ENCODE data around the gene OR1B1. TPM values are rescaled to one million over a fixed set of nuclear protein-coding genes. Genes with fewer than 3 reads are reported as not detected.
"Not testable (repeated sequence)": the region's sequence is repeated elsewhere in the genome, so short reads cannot be mapped to it uniquely, and the experiment has no call there.

Gene OR1B1
- total RNA-seq, 1 donor from 2014 or later, result not detected

DNA sequence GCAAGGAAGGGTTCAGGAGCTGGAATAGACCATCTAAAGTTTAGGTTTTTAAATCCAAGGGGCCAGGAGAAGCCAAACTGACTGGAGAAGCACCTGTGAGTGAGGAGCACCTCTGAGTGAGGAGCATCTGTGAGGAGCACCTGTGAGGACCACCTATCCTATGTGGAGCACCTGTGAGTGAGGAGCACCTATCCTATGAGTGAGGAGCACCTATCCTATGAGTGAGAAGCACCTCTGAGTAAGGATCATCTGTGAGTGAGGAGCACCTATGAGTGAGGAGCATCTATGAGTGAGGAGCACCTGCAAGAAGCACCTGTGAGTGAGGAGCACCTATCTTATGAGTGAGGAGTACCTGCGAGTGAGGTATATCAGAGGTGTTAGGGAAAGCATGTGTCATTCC lies 50.8 kb downstream of the OR1B1 start:
- no peaks in the 10 kb centered on the region for H3K27me3 ChIP-seq
- no peaks in the 10 kb centered on the region for H3K9me3 ChIP-seq
- intact Hi-C loops (cut with DNase I), result no loop called here
- no peak overlapping the region for H3K27ac ChIP-seq
- TF ChIP-seq, protein P1, sequence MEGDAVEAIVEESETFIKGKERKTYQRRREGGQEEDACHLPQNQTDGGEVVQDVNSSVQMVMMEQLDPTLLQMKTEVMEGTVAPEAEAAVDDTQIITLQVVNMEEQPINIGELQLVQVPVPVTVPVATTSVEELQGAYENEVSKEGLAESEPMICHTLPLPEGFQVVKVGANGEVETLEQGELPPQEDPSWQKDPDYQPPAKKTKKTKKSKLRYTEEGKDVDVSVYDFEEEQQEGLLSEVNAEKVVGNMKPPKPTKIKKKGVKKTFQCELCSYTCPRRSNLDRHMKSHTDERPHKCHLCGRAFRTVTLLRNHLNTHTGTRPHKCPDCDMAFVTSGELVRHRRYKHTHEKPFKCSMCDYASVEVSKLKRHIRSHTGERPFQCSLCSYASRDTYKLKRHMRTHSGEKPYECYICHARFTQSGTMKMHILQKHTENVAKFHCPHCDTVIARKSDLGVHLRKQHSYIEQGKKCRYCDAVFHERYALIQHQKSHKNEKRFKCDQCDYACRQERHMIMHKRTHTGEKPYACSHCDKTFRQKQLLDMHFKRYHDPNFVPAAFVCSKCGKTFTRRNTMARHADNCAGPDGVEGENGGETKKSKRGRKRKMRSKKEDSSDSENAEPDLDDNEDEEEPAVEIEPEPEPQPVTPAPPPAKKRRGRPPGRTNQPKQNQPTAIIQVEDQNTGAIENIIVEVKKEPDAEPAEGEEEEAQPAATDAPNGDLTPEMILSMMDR (IDR thresholded peaks at IDR 0.05), result no peak
- TF ChIP-seq POLR2A (IDR thresholded peaks at IDR 0.05), result no peak
- no peak for TF ChIP-seq POLR2AphosphoS5 (IDR thresholded peaks at IDR 0.05; ENCODE audit: insufficient read depth in 1 of 2, low read depth in 1 of 2)
- no peak overlapping the region for H3K4me3 ChIP-seq
- DNase-seq (ENCODE audit: extremely low spot score in 2 of 2), result no peak
- H3K4me1 ChIP-seq, result no peaks in the 10 kb centered on the region
- H3K36me3 ChIP-seq, result no peaks in the 10 kb centered on the region

DNA sequence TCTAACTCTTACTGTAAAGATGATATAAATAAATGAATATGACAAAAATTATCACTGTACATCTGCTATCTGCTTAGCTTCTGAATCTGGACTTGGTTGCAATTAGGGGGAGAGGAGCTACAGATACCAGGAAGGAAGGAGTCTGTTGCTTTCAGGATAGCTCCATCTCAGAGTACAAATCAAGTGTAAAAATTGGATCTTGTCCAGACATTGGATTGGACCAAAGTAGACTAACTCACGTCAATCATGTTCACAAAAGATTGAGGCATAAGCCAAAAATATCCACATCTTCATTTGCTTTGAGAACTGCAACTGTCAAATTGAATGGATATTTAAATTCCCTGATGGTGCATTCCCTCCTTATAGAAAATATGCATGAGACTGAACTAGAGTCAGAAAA lies 51.7 kb downstream of the OR1B1 start:
- TF ChIP-seq, protein P1 (IDR thresholded peaks at IDR 0.05), result no peak
- TF ChIP-seq POLR2AphosphoS5 (IDR thresholded peaks at IDR 0.05; ENCODE audit: insufficient read depth in 1 of 2, low read depth in 1 of 2) (no peak), POLR2A (IDR thresholded peaks at IDR 0.05) (no peak)
- Histone ChIP-seq H3K4me3 (no peak overlapping the region), H3K4me1 (no peaks in the 10 kb centered on the region), H3K27me3 (no peaks in the 10 kb centered on the region), H3K27ac (no peak overlapping the region), H3K9me3 (no peaks in the 10 kb centered on the region), H3K36me3 (no peaks in the 10 kb centered on the region)
- intact Hi-C loops (cut with DNase I), result no loop called here
- DNase-seq (ENCODE audit: extremely low spot score in 2 of 2), result no peak

DNA sequence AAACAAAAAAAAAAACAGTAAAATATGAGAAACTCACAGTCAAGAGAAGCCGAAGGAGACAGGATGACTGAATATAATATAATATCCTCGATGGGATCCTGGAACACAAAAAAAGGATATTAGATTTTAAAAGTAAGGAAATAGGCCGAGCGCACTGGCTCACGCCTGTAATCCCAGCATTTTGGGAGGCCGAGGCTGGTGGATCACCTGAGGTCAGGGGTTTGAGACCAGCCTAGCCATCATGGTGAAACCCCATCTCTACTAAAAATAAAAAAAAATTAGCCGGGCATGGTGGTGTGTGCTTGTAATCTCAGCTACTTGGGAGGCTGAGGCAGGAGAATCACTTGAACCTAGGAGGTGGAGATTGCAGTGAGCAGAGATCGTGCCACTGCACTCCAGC lies 74.1 kb downstream of the OR1B1 start, which contains the start of gene OR1L8:
Gene OR1L8 (minus strand): TSS at position 101 of the 400 bp plus-strand sequence. CDS start 14,907 bp downstream, outside the sequence.
- H3K27ac ChIP-seq; intact Hi-C loops (cut with DNase I); H3K36me3 ChIP-seq; H3K9me3 ChIP-seq; DNase-seq (ENCODE audit: extremely low spot score in 2 of 2); H3K4me3 ChIP-seq; H3K27me3 ChIP-seq; H3K4me1 ChIP-seq: not testable (repeated sequence)

- TF ChIP-seq POLR2A (IDR thresholded peaks at IDR 0.05) (no peak), POLR2AphosphoS5 (IDR thresholded peaks at IDR 0.05; ENCODE audit: insufficient read depth in 1 of 2, low read depth in 1 of 2) (no peak)
- DNase-seq (ENCODE audit: extremely low spot score in 2 of 2), result no peak
- intact Hi-C loops (cut with DNase I), result no loop called here
- H3K4me3 ChIP-seq, result no peak overlapping the region
- no peak overlapping the region for H3K27ac ChIP-seq
- no peaks in the 10 kb centered on the region for H3K27me3 ChIP-seq
- no peaks in the 10 kb centered on the region for H3K4me1 ChIP-seq
- no peaks in the 10 kb centered on the region for H3K36me3 ChIP-seq
- no peaks in the 10 kb centered on the region for H3K9me3 ChIP-seq
These were observed 77.1 kb downstream of the OR1B1 start for GRCh38 chr9:122580360-122580759.

DNA sequence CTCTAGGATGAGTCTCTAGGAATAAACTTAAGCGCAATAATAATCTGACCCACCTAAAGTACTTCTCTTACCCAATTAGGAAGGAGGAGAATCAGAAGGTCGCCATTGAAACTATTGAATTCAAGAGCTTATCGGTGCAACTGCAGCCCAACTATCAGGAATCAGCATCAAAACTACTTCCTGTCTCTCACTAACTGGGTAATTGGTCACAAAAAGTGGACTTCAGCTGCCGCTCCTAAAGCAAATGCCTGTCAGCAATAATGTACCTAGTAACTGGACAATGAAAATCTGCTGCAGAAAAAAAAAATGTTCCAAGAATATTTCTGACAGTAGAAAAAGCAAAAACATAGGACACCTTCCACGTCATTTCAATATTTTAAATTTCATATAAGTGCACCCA lies 77.6 kb downstream of the OR1B1 start:
- Histone ChIP-seq H3K9me3 (no peaks in the 10 kb centered on the region), H3K27me3 (no peaks in the 10 kb centered on the region), H3K27ac (no peak overlapping the region), H3K36me3 (no peaks in the 10 kb centered on the region), H3K4me3 (no peak overlapping the region), H3K4me1 (no peaks in the 10 kb centered on the region)
- intact Hi-C loops (cut with DNase I), result no loop called here
- TF ChIP-seq POLR2A (IDR thresholded peaks at IDR 0.05), result no peak
- TF ChIP-seq POLR2AphosphoS5 (IDR thresholded peaks at IDR 0.05; ENCODE audit: insufficient read depth in 1 of 2, low read depth in 1 of 2), result no peak
- TF ChIP-seq, protein P1 (IDR thresholded peaks at IDR 0.05), result no peak
- DNase-seq (ENCODE audit: extremely low spot score in 2 of 2), result no peak

Other genes starting within 250 kb of the OR1B1 start
- not detected for gene OR1J1, start 179.7 kb downstream of the OR1B1 start, total RNA-seq
- gene OR1J2, start 146.8 kb downstream of the OR1B1 start, total RNA-seq, result not detected
- not detected for gene OR1J4, start 138.5 kb downstream of the OR1B1 start, total RNA-seq
- gene OR1N1, start 130.3 kb downstream of the OR1B1 start, total RNA-seq, result not detected
- gene OR1N2, start 104.5 kb downstream of the OR1B1 start, total RNA-seq, result not detected
- 0.74 TPM for gene OR1L8, start 74.2 kb downstream of the OR1B1 start, total RNA-seq
- gene OR1Q1, start 42.9 kb downstream of the OR1B1 start, total RNA-seq, result not detected
- gene OR1L1, start 4.1 kb upstream of the OR1B1 start, total RNA-seq, result not detected
- gene OR1L3, start 17.5 kb upstream of the OR1B1 start, total RNA-seq, result not detected
- gene OR1L4, start 66.4 kb upstream of the OR1B1 start, total RNA-seq, result not detected
- gene OR1L6, start 84.7 kb upstream of the OR1B1 start, total RNA-seq, result not detected
- gene OR5C1, start 131.3 kb upstream of the OR1B1 start, total RNA-seq, result not detected
- not detected for gene OR1K1, start 142.5 kb upstream of the OR1B1 start, total RNA-seq
- 17.7 TPM for gene PDCL, start 171.0 kb upstream of the OR1B1 start, total RNA-seq
- 37.6 TPM for gene RC3H2, start 247.7 kb upstream of the OR1B1 start, total RNA-seq

Data from vagina (tissue), 2 donors.